M059J (cell line): ENCODE results near the gene TERT. TPM values are rescaled to one million over a fixed set of nuclear protein-coding genes. Genes with fewer than 3 reads are reported as not detected.

Experiments used
- DNase-seq: peaks from one replicate; pipeline ENCODE4 v3.0.0-alpha.2; 2012; ENCODE audit warnings: low read depth
- total RNA-seq: library from RNA; depleted of rRNA; stranded (reverse); fragments of >200 nt; shearing (Covaris generic); gene quantifications from 2 replicates; pipeline ENCODE4 v1.2.3, GENCODE V29; 2014; rRNA removed

The TERT gene
- total RNA-seq, 1 experiment from 2014 or later: 0.62 TPM

- no peak for DNase-seq
These were observed 88.1 kb downstream of the TERT start for GRCh38 chr5:1206521-1207412.

GRCh38 chr5:1205255-1206180, 89.3 kb downstream of the TERT start:
- DNase-seq: no peak

GRCh38 chr5:1204693-1205242, 90.1 kb downstream of the TERT start:
- peak; percentile 38 for DNase-seq

- DNase-seq: no peak
These were observed 90.7 kb downstream of the TERT start for GRCh38 chr5:1203968-1204692.

GRCh38 chr5:1203311-1203967, 91.4 kb downstream of the TERT start:
- no peak for DNase-seq

Other genes with a start within 250 kb of the TERT start
- 6.9 and 14.2 TPM in 2 replicates for gene SLC12A7, start 183.0 kb downstream of the TERT start, total RNA-seq
- gene SLC6A19, start 93.5 kb downstream of the TERT start, total RNA-seq: not detected in 2 replicates
- not detected in 2 replicates for gene SLC6A18, start 69.7 kb downstream of the TERT start, total RNA-seq
- gene CLPTM1L, start 50.0 kb upstream of the TERT start, total RNA-seq: 150 and 262 TPM in 2 replicates
- gene SLC6A3, start 150.4 kb upstream of the TERT start, total RNA-seq: not detected in 2 replicates
- gene LPCAT1, start 228.9 kb upstream of the TERT start, total RNA-seq: 41.1 and 41.2 TPM in 2 replicates